GM19438 (cell line): Measurements from ENCODE around the gene SLFN12.
"Not testable (repeated sequence)": the region's sequence is repeated elsewhere in the genome, so short reads cannot be mapped to it uniquely, and the experiment has no call there.

Experiments used
- ATAC-seq: cut with Tn5 transposase; IDR thresholded peaks from one replicate; pipeline ENCODE4 v1.9.1; 2021; ENCODE audit warnings: low read depth; ENCODE audit not compliant: unreplicated experiment

The SLFN12 gene

GRCh38 chr17:35432176-35433074, at the start of gene SLFN12:
Gene SLFN12, minus strand, starts transcription at chr17:35432500. Its CDS starts 9,472 bp downstream, at chr17:35423028.
- peak; percentile 74 for ATAC-seq

GRCh38 chr17:35479271-35479670, 47.0 kb upstream of the SLFN12 start:
- no peak for ATAC-seq

GRCh38 chr17:35477248-35477647, 44.9 kb upstream of the SLFN12 start:
- no peak for ATAC-seq

- ATAC-seq = no peak
Observed at GRCh38 chr17:35476283-35476820, 44.1 kb upstream of the SLFN12 start.

- ATAC-seq = no peak
Observed at GRCh38 chr17:35468475-35468874, 36.2 kb upstream of the SLFN12 start.

- no peak for ATAC-seq
Observed at GRCh38 chr17:35467824-35468223, 35.5 kb upstream of the SLFN12 start.

GRCh38 chr17:35460354-35460851, 28.1 kb upstream of the SLFN12 start:
- peak; percentile 68 for ATAC-seq

- not testable (repeated sequence) for ATAC-seq
Observed at GRCh38 chr17:35454035-35454434, 21.7 kb upstream of the SLFN12 start.

- ATAC-seq = no peak
Observed at GRCh38 chr17:35453171-35453570, 20.9 kb upstream of the SLFN12 start.

GRCh38 chr17:35449371-35449931, 17.2 kb upstream of the SLFN12 start:
- no peak for ATAC-seq

GRCh38 chr17:35448899-35449227, 16.6 kb upstream of the SLFN12 start:
- ATAC-seq = no peak

GRCh38 chr17:35448214-35448898, 16.1 kb upstream of the SLFN12 start, which contains the start of gene SLFN13:
Gene SLFN13, minus strand, starts transcription at chr17:35448766. Its CDS starts 3,086 bp downstream, at chr17:35445680.
- peak; percentile 72 for ATAC-seq

- ATAC-seq = no peak
Observed at GRCh38 chr17:35447499-35447898, 15.2 kb upstream of the SLFN12 start.

GRCh38 chr17:35438433-35438832, 6.1 kb upstream of the SLFN12 start:
- no peak for ATAC-seq

- ATAC-seq = no peak
Observed at GRCh38 chr17:35433075-35433894, 985 bp upstream of the SLFN12 start.

- ATAC-seq = no peak
Observed at GRCh38 chr17:35429702-35430101, 2.6 kb downstream of the SLFN12 start.

- no peak for ATAC-seq
Observed at GRCh38 chr17:35428229-35428628, 4.1 kb downstream of the SLFN12 start.

GRCh38 chr17:35423761-35424160, 8.5 kb downstream of the SLFN12 start:
- no peak for ATAC-seq

GRCh38 chr17:35421069-35421468, 11.2 kb downstream of the SLFN12 start:
- ATAC-seq = not testable (repeated sequence)

GRCh38 chr17:35416659-35417058, 15.6 kb downstream of the SLFN12 start:
- ATAC-seq = no peak
